Measurements from ENCODE around the gene FBXL17. TPM values are rescaled to one million over a fixed set of nuclear protein-coding genes. Genes with fewer than 3 reads are reported as not detected.

Gene FBXL17
- total RNA-seq, 1 experiment from 2014 or later = 5.3 TPM

DNA sequence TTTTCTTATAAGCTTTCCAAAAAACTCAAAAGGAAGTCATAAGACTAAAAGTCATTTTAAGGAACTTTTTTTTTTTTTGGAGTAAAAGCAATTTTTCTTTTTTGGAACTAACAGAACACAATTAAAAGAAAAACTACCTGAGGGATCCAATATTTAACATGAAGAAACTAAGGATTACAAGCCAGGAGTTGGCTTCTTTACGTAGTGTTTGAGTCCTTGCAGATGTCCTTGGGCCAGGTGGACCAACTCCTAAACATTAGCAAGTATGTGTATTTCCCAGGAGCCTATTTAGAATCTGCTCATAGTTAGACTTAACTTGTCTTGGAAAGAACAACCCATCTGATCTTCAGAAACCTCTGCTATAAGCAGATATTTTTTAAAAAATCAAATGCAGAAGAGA lies 557.1 kb downstream of the FBXL17 start:
- Histone ChIP-seq H3K9me3 (ENCODE audit: control insufficient read depth, low read depth, low read length) (no peaks in the 10 kb centered on the region), H2AK5ac (ENCODE audit: insufficient read length, low read length) (no peak overlapping the region), H4K5ac (ENCODE audit: insufficient read length, low read depth, low read length) (no peak overlapping the region), H3K9ac (ENCODE audit: extremely low read depth, insufficient read length, low read length) (no peak overlapping the region), H3K18ac (ENCODE audit: insufficient read length, low read depth, low read length) (no peak overlapping the region), H3K79me2 (ENCODE audit: insufficient read depth, low read length) (no peaks in the 10 kb centered on the region), H3K56ac (ENCODE audit: insufficient read length, low read depth, low read length) (no peak overlapping the region), H2AFZ (ENCODE audit: low read length) (no peak overlapping the region), H3K4ac (ENCODE audit: low read depth, low read length) (no peak overlapping the region), H3K27ac (ENCODE audit: insufficient read length, low read depth, low read length) (no peak overlapping the region), H3K79me1 (ENCODE audit: insufficient read depth, low read depth, low read length, poor library complexity, severe bottlenecking) (no peaks in the 10 kb centered on the region), H2BK120ac (ENCODE audit: low read depth, low read length, poor library complexity, severe bottlenecking) (no peak overlapping the region), H3T11ph (ENCODE audit: low read length) (no peak overlapping the region), H4K20me1 (ENCODE audit: control insufficient read depth, insufficient read depth, insufficient read length) (no peaks in the 10 kb centered on the region), H3K23me2 (ENCODE audit: insufficient read length, low read depth, low read length, poor library complexity, severe bottlenecking) (no peaks in the 10 kb centered on the region), H3K23ac (ENCODE audit: insufficient read length, low read depth, low read length) (no peak overlapping the region), H2BK15ac (ENCODE audit: low read depth, low read length) (no peak overlapping the region), H4K8ac (replicated peaks; ENCODE audit: insufficient read length, low read depth, low read length) (no peak overlapping the region), H2BK20ac (ENCODE audit: low read depth, low read length, poor library complexity, severe bottlenecking) (no peak overlapping the region), H2BK12ac (ENCODE audit: insufficient read length, low read depth, low read length) (no peak overlapping the region), H3K4me2 (ENCODE audit: insufficient read depth, insufficient read length, low read length) (no peak overlapping the region), H2BK5ac (ENCODE audit: insufficient read length, low read length) (no peak overlapping the region), H3K14ac (ENCODE audit: insufficient read depth, low read length) (no peak overlapping the region), H3K4me1 (ENCODE audit: insufficient read depth, low read length) (peaks cover 3% of the 10 kb centered on the region; the same call in 1 of the 2 replicates), H3K27me3 (ENCODE audit: insufficient read depth, low read length) (no peaks in the 10 kb centered on the region), H4K91ac (ENCODE audit: insufficient read length, low read depth, low read length) (no peak overlapping the region)
- TF ChIP-seq, protein P1, sequence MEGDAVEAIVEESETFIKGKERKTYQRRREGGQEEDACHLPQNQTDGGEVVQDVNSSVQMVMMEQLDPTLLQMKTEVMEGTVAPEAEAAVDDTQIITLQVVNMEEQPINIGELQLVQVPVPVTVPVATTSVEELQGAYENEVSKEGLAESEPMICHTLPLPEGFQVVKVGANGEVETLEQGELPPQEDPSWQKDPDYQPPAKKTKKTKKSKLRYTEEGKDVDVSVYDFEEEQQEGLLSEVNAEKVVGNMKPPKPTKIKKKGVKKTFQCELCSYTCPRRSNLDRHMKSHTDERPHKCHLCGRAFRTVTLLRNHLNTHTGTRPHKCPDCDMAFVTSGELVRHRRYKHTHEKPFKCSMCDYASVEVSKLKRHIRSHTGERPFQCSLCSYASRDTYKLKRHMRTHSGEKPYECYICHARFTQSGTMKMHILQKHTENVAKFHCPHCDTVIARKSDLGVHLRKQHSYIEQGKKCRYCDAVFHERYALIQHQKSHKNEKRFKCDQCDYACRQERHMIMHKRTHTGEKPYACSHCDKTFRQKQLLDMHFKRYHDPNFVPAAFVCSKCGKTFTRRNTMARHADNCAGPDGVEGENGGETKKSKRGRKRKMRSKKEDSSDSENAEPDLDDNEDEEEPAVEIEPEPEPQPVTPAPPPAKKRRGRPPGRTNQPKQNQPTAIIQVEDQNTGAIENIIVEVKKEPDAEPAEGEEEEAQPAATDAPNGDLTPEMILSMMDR (conservative IDR thresholded peaks at IDR 0.05) = no peak
- H3K4me3 Mint-ChIP-seq = no peak overlapping the region
- WGBS (ENCODE audit: extremely low coverage, insufficient read length, low lambda C conversion rate) = no CpG with 5 or more reads among the region's 1 CpG
- H3K36me3 Mint-ChIP-seq (ENCODE audit: insufficient read depth in 1 of 3, low read depth in 3 of 3) = peaks cover 6 to 14% (median 9%) of the 10 kb centered on the region in 3 experiments
- peaks cover 26 to 28% of the 10 kb centered on the region in 2 experiments for H3K4me1 Mint-ChIP-seq
- no peak for DNase-seq
- H3K27ac Mint-ChIP-seq = no peak overlapping the region
- H3K27me3 Mint-ChIP-seq (ENCODE audit: low read depth) = no peaks in the 10 kb centered on the region
- H3K9me3 Mint-ChIP-seq = peaks cover 9% of the 10 kb centered on the region in 2 experiments
